K562 (cell line): ENCODE measurements around the gene TECPR2. TPM values are rescaled to one million over a fixed set of nuclear protein-coding genes. Genes with fewer than 3 reads are reported as not detected.

Source experiments
- ATAC-seq: fragments of 200-7000 bp; cut with Tn5 transposase; 3 replicates; pipeline ENCODE4 v1.9.1; 2020; ENCODE audit warnings: moderate library complexity
- BruUV-seq: library from RNA; stranded (reverse); fragments of 400-500 nt; replicated peaks from 2 replicates; lab custom pipeline; 2021; lab: Mats Ljungman, UMichigan
- CTCF ChIA-PET: fragments of 300-600 bp; formaldehyde crosslinking; extraction: SDS; loops from one replicate; lab custom pipeline; 2021; ENCODE audit warnings: low intra/inter-chr PET ratio; lab: Yijun Ruan, JAX
- POLR2A ChIA-PET: fragments of 300-600, 350-650 bp; sonication (Branson Sonifier 250); formaldehyde crosslinking; extraction: SDS; loops from one replicate; lab custom pipeline; 2021; ENCODE audit warnings: antibody characterized with exemption, inconsistent platforms; lab: Yijun Ruan, JAX
- DNase-seq, 4 experiments: peaks; one replicate each; pipeline versions ENCODE4 v3.0.0 to v3.0.0-alpha.2; 2011 to 2018; ENCODE audit warnings: low spot score in 3 of 4, mixed read lengths in 3 of 4; ENCODE audit errors: extremely low read depth in 1 of 4
- FAIRE-seq: peaks from 2 replicates; lab custom pipeline; 2011; peaks lifted over from hg19 to GRCh38; lab: Jason Lieb, UNC
- H2AFZ ChIP-seq: 2 replicates; pipeline ENCODE4 v1.6.0; 2011; ENCODE audit warnings: low read depth, low read length, control low read depth, inconsistent platforms
- H3K27ac ChIP-seq: fragments of 200-600 bp; 3 replicates; pipeline ENCODE4 v1.8.0; 2011; ENCODE audit warnings: low read depth, mild to moderate bottlenecking, control low read depth, inconsistent platforms, low read length, moderate library complexity, mixed read lengths; ENCODE audit errors: extremely low read depth
- H3K27me3 ChIP-seq, 2 experiments: fragments of 300-600 bp in 1 of 2; 2 replicates in 1 of 2; 3 replicates in 1 of 2; pipeline versions ENCODE4 v1.6.0 to v1.8.0; 2011; ENCODE audit warnings: inconsistent platforms in 2 of 2, low read length in 2 of 2, mild to moderate bottlenecking in 1 of 2, mixed read lengths in 1 of 2, moderate library complexity in 1 of 2; ENCODE audit not compliant: control insufficient read depth in 2 of 2, insufficient read depth in 2 of 2
- H3K36me3 ChIP-seq: fragments of 300-600 bp; 3 replicates; pipeline ENCODE4 v1.8.0; 2011; ENCODE audit warnings: mild to moderate bottlenecking, low read length, inconsistent platforms; ENCODE audit not compliant: control insufficient read depth, insufficient read depth
- H3K4me1 ChIP-seq, 2 experiments: fragments of 200-600 bp in 1 of 2; replicated peaks in 1 of 2; 2 replicates in 1 of 2; 3 replicates in 1 of 2; pipeline versions ENCODE4 v1.5.1 to v1.8.0; 2011; ENCODE audit warnings: inconsistent platforms in 2 of 2, low read length in 2 of 2, mild to moderate bottlenecking in 1 of 2, mixed read lengths in 1 of 2, moderate library complexity in 1 of 2; ENCODE audit not compliant: control insufficient read depth in 2 of 2, insufficient read depth in 2 of 2
- H3K4me2 ChIP-seq: 2 replicates; pipeline ENCODE4 v1.6.1; 2011; ENCODE audit warnings: low read length, control low read depth, inconsistent platforms, mixed read lengths; ENCODE audit not compliant: insufficient read depth
- H3K4me3 ChIP-seq: fragments of 200-600 bp; sonication (generic), shearing (Covaris generic); 2 replicates; pipeline ENCODE4 v1.5.1; 2016; ENCODE audit warnings: control low read depth, inconsistent platforms
- H3K79me2 ChIP-seq: fragments of 200-600 bp; 3 replicates; pipeline ENCODE4 v1.8.0; 2011; ENCODE audit warnings: low read length, inconsistent platforms; ENCODE audit not compliant: control insufficient read depth, insufficient read depth
- H3K9ac ChIP-seq, 2 experiments: 2 replicates each; pipeline versions ENCODE4 v1.6.0 to v1.6.1; 2011; ENCODE audit warnings: low read depth in 2 of 2, low read length in 2 of 2, control low read depth in 1 of 2, inconsistent platforms in 1 of 2, mild to moderate bottlenecking in 1 of 2, mixed read lengths in 1 of 2; ENCODE audit not compliant: insufficient read depth in 1 of 2
- H3K9me1 ChIP-seq: one replicate; pipeline ENCODE4 v1.6.0; 2011; ENCODE audit warnings: inconsistent platforms, mild to moderate bottlenecking, low read length, moderate library complexity; ENCODE audit not compliant: control insufficient read depth, insufficient read depth
- H3K9me3 ChIP-seq: replicated peaks from 2 replicates; pipeline ENCODE4 v1.5.1; 2011; ENCODE audit warnings: low read depth, low read length, inconsistent platforms; ENCODE audit not compliant: control insufficient read depth, insufficient read depth
- H4K20me1 ChIP-seq: replicated peaks from 2 replicates; pipeline ENCODE4 v1.6.1; 2011; ENCODE audit warnings: low read length, inconsistent platforms, mixed read lengths; ENCODE audit not compliant: control insufficient read depth, insufficient read depth
- BACH1 ChIP-seq: fragments of 200-800 bp; sonication (Bioruptor generic); IDR thresholded peaks from 2 replicates; pipeline ENCODE4 v1.6.1; 2016; ENCODE audit warnings: missing genetic modification characterization, missing compliant biosample characterization
- RBBP5 ChIP-seq: fragments of 200-600 bp; sonication (generic); IDR thresholded peaks from 2 replicates; pipeline ENCODE4 v1.6.1; 2012; ENCODE audit warnings: borderline replicate concordance, mild to moderate bottlenecking, low read length, control low read depth, inconsistent platforms; ENCODE audit not compliant: insufficient read depth, poor library complexity, severe bottlenecking
- SMARCB1 ChIP-seq: IDR thresholded peaks from 2 replicates; pipeline ENCODE4 v1.6.1; 2011; ENCODE audit warnings: improper control_type of control experiment, low read depth; ENCODE audit not compliant: insufficient read length
- TAF7 ChIP-seq: fragments of 450-650 bp; IDR thresholded peaks from 2 replicates; pipeline ENCODE4 v1.6.1; 2016; ENCODE audit warnings: missing genetic modification characterization, missing compliant biosample characterization
- WGBS: fragments of 100-300 bp; shearing (Covaris generic); methylation state at CpG from one replicate; pipeline ENCODE4 v1.1.6; 2016; ENCODE audit warnings: low coverage, mixed read lengths; ENCODE audit not compliant: insufficient coverage; ENCODE audit errors: missing lambda C conversion rate; 5-methylcytosine and 5-hydroxymethylcytosine counted together
- in situ Hi-C: fragments of 300-500 bp; cut with MboI; formaldehyde crosslinking; loops from 4 replicates; pipeline ENCODE4 v1.15.0; 2018; ENCODE audit warnings: inconsistent platforms, mixed read lengths
- intact Hi-C: fragments of 100-400 bp; cut with micrococcal nuclease; formaldehyde crosslinking; loops from 2 replicates; pipeline ENCODE4 v1.14.2; 2022
- polyA plus RNA-seq, 8 experiments: library from polyadenylated mRNA; depleted of rRNA in 4 of 8; stranded (reverse) in 5 of 8; unstranded in 3 of 8; fragments of >200 nt; fragmentation: Nextera tagmentation in 2 of 8; fragmentation: Illumina TruSeq in 1 of 8; extraction: Ambion mirVana in 2 of 8; extraction: Trizol in 1 of 8; gene quantifications; 2 replicates each; pipeline versions ENCODE4 v1.2.1 to v1.2.3, GENCODE V29; 2011 to 2014; ENCODE audit warnings: inconsistent platforms in 1 of 8, missing spikeins in 1 of 8
- total RNA-seq, 7 experiments: library from RNA; depleted of rRNA in 6 of 7; stranded (reverse); fragments of >200 nt in 6 of 7; fragmentation: Illumina TruSeq in 2 of 7; extraction: Trizol in 2 of 7; gene quantifications; 2 replicates each; pipeline versions ENCODE4 v1.2.1 to v1.2.3, GENCODE V29; 2011 to 2021; ENCODE audit warnings: low replicate concordance in 1 of 7
- TF ChIP-seq, protein P1 (sequence below): sonication (generic); formaldehyde crosslinking; IDR thresholded peaks from 2 replicates; pipeline ENCODE4 v1.8.1; 2023; ENCODE audit warnings: mild to moderate bottlenecking, missing genetic modification reagents
- TF ChIP-seq, protein P2 (sequence below): fragments of 250-450 bp; sonication (Bioruptor Pico); IDR thresholded peaks from 2 replicates; pipeline ENCODE4 v1.5.0; 2021; ENCODE audit warnings: mild to moderate bottlenecking, moderate library complexity

Gene TECPR2
- total and polyA plus RNA-seq, 9 of the 15 experiments (the other 6 are each of a cell fraction or from before 2014, with no cell fraction given) = 0.04 to 3.0 (median 0.83) TPM

DNA sequence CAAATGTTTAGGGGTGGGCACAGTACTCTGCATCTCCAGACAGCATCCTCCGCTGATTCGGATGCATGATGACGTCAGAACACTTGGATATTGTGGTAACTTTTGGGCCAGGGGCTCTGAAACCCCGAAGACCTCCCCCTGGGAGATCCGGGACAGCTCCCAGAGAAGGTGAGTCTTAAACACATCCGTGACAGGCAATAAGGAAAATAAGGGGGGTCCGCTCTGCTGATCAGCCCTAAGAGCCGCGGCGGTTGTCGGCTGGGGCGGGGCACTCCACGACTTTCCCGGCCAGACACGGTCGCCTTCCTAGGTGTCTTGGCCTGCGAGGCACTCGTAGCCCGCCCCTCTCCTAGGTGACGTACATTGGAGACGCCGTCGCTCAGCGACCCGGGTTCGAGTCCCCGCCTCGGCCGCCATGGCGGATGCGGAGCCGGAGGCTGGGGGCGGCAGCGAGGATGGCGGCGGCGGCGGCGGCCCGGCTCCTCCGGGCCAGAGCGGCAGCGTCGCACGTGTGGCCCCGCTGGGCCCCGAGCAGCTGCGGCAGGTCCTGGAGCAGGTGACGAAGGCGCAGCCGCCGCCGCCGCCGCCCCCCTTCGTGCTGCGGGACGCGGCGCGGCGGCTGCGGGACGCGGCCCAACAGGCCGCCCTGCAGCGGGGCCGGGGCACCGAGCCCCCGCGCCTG, 43.2 kb upstream of the TECPR2 start, which contains the start of gene ZNF839:
TSS of gene ZNF839 (plus strand) at position 396 of the 682 bp plus-strand sequence. CDS start at position 416, 20 bp downstream.
- Histone ChIP-seq H3K27ac (peak within 1 kb of the TSS; percentile 76), H3K4me1 (peaks cover 21 to 24% of the 10 kb centered on the region in 2 experiments; a peak in 4 of 5 replicates)
- 1% methylated on average over 27 of the region's 71 CpGs for WGBS
- TF ChIP-seq BACH1 (tag) (no peak), TAF7 (tag) (no peak), RBBP5 (peak; percentile 80), SMARCB1 (no peak)
- TF ChIP-seq, protein P1, sequence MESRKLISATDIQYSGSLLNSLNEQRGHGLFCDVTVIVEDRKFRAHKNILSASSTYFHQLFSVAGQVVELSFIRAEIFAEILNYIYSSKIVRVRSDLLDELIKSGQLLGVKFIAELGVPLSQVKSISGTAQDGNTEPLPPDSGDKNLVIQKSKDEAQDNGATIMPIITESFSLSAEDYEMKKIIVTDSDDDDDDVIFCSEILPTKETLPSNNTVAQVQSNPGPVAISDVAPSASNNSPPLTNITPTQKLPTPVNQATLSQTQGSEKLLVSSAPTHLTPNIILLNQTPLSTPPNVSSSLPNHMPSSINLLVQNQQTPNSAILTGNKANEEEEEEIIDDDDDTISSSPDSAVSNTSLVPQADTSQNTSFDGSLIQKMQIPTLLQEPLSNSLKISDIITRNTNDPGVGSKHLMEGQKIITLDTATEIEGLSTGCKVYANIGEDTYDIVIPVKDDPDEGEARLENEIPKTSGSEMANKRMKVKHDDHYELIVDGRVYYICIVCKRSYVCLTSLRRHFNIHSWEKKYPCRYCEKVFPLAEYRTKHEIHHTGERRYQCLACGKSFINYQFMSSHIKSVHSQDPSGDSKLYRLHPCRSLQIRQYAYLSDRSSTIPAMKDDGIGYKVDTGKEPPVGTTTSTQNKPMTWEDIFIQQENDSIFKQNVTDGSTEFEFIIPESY (CRISPR knock-in tag) = no peak
- TF ChIP-seq, protein P2, sequence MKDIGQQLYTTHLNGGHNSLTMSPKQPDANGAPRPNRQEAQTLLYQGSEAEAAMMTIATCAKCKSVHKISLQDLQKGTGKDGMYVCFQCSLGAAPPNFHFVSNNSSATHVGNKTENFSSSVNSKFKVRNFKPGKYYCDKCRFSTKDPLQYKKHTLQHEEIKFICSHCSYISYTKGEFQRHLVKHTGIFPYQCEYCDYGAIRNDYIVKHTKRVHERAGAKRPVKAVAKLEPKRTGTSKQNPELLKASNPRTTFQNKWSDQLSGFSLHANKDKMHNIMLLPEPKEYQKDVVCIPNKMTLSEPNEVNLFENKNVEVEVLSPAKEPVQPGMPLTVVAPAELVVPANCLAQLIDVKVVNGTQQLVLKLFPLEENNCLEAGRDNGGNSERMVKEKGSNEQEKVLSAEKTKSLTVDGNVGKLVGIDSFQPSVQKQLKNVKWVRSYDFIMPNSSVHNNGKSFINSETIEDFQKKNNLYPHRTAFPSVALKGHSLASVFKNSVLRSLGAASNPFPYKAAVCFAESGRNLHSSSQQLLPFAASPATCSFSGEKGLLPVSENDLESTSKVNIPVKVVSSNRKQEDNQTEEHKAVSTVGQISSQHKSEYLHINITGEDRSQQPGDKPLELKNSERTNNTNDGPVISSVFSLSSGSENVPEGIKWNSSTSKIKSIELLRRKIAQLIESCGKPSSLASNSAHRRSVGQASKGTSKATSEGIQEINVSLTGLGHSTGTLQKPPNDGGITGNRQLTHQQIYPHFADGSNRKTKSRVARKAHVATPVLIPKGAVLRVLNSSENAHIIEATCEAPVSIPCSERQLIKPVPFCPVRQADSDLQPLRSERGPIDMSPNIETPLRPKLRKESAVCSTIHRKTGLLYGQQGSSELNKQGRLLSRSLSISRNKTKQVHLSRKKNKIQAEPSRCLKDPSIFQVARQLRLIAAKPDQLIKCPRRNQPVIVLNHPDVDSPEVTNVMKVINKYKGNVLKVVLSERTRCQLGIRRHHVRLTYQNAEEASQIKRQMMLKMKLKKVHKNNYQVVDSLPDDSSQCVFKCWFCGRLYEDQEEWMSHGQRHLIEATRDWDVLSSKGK (CRISPR knock-in tag) = no peak

More for the DNA sequence above, 43.2 kb upstream of the TECPR2 start, which contains the start of gene ZNF839:
- Histone ChIP-seq H3K36me3 (peaks cover 14% of the 10 kb centered on the region; the same call in 2 of the 3 replicates), H4K20me1 (no peaks in the 10 kb centered on the region), H3K4me2 (peak within 1 kb of the TSS; percentile 91), H3K79me2 (peaks cover 15% of the 10 kb centered on the region), H3K9ac (peak within 1 kb of the TSS; percentile 91 to 97), H3K4me3 (peak within 1 kb of the TSS; percentile 84), H3K27me3 (no peaks in the 10 kb centered on the region), H3K9me1 (no peaks in the 10 kb centered on the region), H3K9me3 (no peaks in the 10 kb centered on the region), H2AFZ (peak within 1 kb of the TSS; percentile 99)
- in situ Hi-C loops (loop anchor here (5.0 to 10.0 kb wide), 4 partner anchors 195 to 615 kb away; partner anchors contain the start of gene DYNC1H1), intact Hi-C loops (loop anchor here (5.0 kb wide), 3 partner anchors 198 to 357 kb away; partner anchors contain the start of gene DYNC1H1)
- POLR2A ChIA-PET = no interaction called here
- peak; percentile 69 for ATAC-seq
- CTCF ChIA-PET = no interaction called here
- no TSS peak for BruUV-seq
- peak; percentile 79 to 90 (median 83) for DNase-seq
- peak; percentile 67 for FAIRE-seq
